Activated B cell treated with CpG ODN at 0.5 μM for 24 hours (primary cell): ENCODE measurements around the gene NUBPL. TPM values are rescaled to one million over a fixed set of nuclear protein-coding genes. Genes with fewer than 3 reads are reported as not detected.

ENCODE experiments used
- ATAC-seq: fragments of 200-7000 bp; cut with Tn5 transposase; one replicate; pipeline ENCODE4 v1.10.0; 2021; ENCODE audit warnings: low read depth, mild to moderate bottlenecking, moderate library complexity
- CTCF ChIA-PET: fragments of 350-600 bp; sonication (Branson Sonifier 250); formaldehyde crosslinking; loops from one replicate; lab custom pipeline; 2021; ENCODE audit warnings: antibody characterized with exemption; lab: Charles Lee
- POLR2A ChIA-PET: fragments of 350-600 bp; sonication (Branson Sonifier 250); formaldehyde crosslinking; loops from one replicate; lab custom pipeline; 2021; ENCODE audit warnings: antibody characterized with exemption; lab: Charles Lee
- DNase-seq: peaks from one replicate; pipeline ENCODE4 v3.0.0; 2022
- H3K27ac Mint-ChIP-seq: one replicate; pipeline ENCODE4 v1.8.0; 2020; ENCODE audit warnings: mixed read lengths
- H3K27me3 Mint-ChIP-seq: one replicate; pipeline ENCODE4 v1.8.0; 2021; ENCODE audit warnings: mixed read lengths
- H3K36me3 Mint-ChIP-seq: one replicate; pipeline ENCODE4 v1.8.0; 2021; ENCODE audit warnings: low read depth, mixed read lengths
- H3K4me1 Mint-ChIP-seq: one replicate; pipeline ENCODE4 v1.8.0; 2021; ENCODE audit warnings: mixed read lengths
- H3K4me3 Mint-ChIP-seq: one replicate; pipeline ENCODE4 v1.8.0; 2020; ENCODE audit warnings: mild to moderate bottlenecking, mixed read lengths
- H3K9me3 Mint-ChIP-seq: one replicate; pipeline ENCODE4 v1.8.0; 2020; ENCODE audit warnings: mixed read lengths
- intact Hi-C: fragments of 100-400 bp; cut with micrococcal nuclease; formaldehyde crosslinking; loops from one replicate; pipeline ENCODE4 v1.15.1; 2024
- total RNA-seq: library from RNA; stranded (reverse); gene quantifications from 2 replicates; pipeline ENCODE4 v1.2.3, GENCODE V29; 2022
- TF ChIP-seq, protein P1 (sequence below): fragments of 200-600 bp; IDR thresholded peaks from one replicate; pipeline ENCODE4 v1.8.0; 2022; ENCODE audit warnings: antibody characterized with exemption, mild to moderate bottlenecking

NUBPL gene
- total RNA-seq, 1 donor from 2014 or later: 11.7 TPM

DNA sequence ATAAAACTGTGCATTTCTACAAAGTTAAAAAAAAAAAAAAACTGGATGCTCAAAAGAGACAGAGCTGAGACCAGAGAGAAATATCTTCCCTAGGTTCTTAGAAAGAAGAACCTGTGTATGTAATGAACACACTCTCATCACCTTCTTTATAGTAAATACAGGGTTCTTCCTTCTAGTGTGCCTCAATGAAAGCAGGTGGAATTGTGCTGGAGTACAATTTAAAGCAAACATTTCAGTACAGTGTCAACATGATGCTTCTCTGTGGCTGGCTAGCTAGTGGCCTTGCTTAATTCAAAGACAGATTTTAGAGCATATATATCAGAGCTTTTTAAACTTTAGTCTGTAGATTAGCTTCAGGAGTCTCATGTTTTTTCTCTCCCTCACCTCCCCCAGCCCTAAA lies 266.1 kb downstream of the NUBPL start:
- Mint-ChIP-seq H3K4me3 (no peak overlapping the region), H3K27ac (no peak overlapping the region), H3K9me3 (no peaks in the 10 kb centered on the region), H3K36me3 (peaks cover 26% of the 10 kb centered on the region), H3K4me1 (no peaks in the 10 kb centered on the region), H3K27me3 (no peaks in the 10 kb centered on the region)
- ChIA-PET POLR2A (no interaction called here), CTCF (no interaction called here)
- TF ChIP-seq, protein P1, sequence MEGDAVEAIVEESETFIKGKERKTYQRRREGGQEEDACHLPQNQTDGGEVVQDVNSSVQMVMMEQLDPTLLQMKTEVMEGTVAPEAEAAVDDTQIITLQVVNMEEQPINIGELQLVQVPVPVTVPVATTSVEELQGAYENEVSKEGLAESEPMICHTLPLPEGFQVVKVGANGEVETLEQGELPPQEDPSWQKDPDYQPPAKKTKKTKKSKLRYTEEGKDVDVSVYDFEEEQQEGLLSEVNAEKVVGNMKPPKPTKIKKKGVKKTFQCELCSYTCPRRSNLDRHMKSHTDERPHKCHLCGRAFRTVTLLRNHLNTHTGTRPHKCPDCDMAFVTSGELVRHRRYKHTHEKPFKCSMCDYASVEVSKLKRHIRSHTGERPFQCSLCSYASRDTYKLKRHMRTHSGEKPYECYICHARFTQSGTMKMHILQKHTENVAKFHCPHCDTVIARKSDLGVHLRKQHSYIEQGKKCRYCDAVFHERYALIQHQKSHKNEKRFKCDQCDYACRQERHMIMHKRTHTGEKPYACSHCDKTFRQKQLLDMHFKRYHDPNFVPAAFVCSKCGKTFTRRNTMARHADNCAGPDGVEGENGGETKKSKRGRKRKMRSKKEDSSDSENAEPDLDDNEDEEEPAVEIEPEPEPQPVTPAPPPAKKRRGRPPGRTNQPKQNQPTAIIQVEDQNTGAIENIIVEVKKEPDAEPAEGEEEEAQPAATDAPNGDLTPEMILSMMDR: no peak
- ATAC-seq: no peak
- DNase-seq: no peak
- intact Hi-C loops: no loop called here

DNA sequence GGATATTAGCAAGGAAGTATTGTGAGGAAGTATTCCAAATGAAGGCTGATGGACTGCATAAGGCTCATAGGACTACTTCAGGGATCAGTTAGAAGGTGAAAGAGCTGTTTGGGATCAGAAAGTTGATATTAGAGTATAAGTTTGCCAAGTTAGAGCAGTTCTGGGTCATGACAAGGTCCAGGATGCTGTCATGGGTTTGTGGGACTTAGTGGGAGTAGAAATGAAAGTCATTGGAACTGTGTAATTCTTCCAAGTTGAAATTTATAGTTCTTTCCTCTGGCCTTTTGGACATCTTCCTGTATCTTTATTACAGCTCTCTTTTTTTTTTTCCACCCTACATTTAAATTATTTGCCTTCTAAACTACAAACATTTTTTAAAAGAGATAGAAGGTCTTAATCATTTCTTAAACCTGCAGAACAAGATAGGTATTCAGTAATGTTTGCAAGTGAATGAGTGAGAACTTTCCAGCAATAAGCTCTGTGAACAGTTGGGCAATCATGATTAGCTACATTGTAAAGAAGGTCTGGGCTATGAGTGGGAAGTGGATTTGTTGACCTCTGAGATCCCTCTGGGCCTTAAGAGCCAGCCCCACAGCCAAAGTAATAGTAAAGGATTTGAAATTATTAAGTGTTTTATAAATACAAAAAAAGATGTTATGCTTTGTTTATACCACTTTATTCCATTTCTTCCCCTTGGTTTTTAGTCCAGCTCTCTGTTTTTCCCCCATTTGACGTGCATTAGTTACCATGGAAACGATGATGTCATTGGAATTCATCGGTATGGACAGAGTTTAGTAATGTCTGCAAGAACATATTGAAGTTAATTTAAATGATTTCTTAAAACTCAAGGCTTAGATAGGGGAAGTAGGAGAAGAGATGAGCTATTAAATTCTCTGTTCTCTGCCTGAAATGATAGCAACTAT lies 268.0 kb downstream of the NUBPL start:
- no peak for DNase-seq
- Mint-ChIP-seq H3K27me3 (no peaks in the 10 kb centered on the region), H3K4me1 (no peaks in the 10 kb centered on the region), H3K9me3 (no peaks in the 10 kb centered on the region), H3K4me3 (no peak overlapping the region), H3K36me3 (peaks cover 26% of the 10 kb centered on the region), H3K27ac (no peak overlapping the region)
- CTCF ChIA-PET: no interaction called here
- intact Hi-C loops: no loop called here
- no peak for ATAC-seq
- TF ChIP-seq, protein P1: no peak
- POLR2A ChIA-PET: interaction anchor here (0.7 kb wide), 1 partner anchor 1872 kb away, joined by 3 read pairs; no protein-coding TSS in a partner anchor

DNA sequence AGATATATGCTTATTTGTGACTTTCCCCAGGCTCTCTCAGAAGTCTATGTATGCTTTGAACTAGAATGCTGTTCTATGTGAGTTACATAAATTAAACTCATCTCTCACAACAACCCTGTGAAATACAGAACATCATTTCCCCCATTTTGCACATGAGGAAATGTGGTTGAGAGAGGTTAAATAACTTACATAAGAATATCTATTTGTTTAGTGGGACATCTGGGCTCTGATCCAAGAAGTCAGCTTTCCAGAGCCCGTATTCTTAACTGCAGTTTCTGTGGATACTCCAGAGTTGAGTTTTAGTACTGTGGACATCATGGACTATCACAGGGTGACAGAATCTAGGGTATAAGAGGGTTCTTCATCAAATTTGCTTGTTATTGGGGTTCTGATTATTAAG lies 273.4 kb downstream of the NUBPL start:
- no peak for ATAC-seq
- intact Hi-C loops: no loop called here
- Mint-ChIP-seq H3K27ac (no peak overlapping the region), H3K4me3 (no peak overlapping the region), H3K27me3 (no peaks in the 10 kb centered on the region), H3K9me3 (no peaks in the 10 kb centered on the region), H3K4me1 (no peaks in the 10 kb centered on the region), H3K36me3 (peaks cover 18% of the 10 kb centered on the region)
- DNase-seq: no peak
- ChIA-PET CTCF (no interaction called here), POLR2A (no interaction called here)
- TF ChIP-seq, protein P1: no peak

DNA sequence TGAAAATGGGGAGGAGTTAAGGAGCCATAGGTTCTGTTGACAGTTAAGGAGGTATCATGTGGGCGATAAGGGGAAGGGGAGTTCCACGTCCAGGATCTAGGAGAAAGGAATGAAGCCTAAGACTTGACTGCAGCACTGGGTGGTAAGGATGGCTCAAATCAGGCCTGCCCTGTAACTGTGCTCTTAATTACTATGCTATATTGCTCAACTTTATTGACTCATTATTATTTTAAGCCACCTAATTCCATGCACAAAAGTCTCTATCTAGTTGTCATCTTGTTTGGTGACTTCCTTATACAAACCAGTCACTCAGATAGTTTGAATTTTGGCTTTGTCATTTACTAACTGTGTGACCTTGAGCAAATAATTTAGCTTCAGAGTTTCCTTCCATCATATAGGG lies 273.8 kb downstream of the NUBPL start:
- Mint-ChIP-seq H3K36me3 (peaks cover 18% of the 10 kb centered on the region), H3K4me1 (no peaks in the 10 kb centered on the region), H3K9me3 (no peaks in the 10 kb centered on the region), H3K27ac (no peak overlapping the region), H3K4me3 (no peak overlapping the region), H3K27me3 (no peaks in the 10 kb centered on the region)
- ATAC-seq (no peak), DNase-seq (no peak)
- CTCF ChIA-PET: no interaction called here
- POLR2A ChIA-PET: no interaction called here
- TF ChIP-seq, protein P1: no peak
- intact Hi-C loops: no loop called here

DNA sequence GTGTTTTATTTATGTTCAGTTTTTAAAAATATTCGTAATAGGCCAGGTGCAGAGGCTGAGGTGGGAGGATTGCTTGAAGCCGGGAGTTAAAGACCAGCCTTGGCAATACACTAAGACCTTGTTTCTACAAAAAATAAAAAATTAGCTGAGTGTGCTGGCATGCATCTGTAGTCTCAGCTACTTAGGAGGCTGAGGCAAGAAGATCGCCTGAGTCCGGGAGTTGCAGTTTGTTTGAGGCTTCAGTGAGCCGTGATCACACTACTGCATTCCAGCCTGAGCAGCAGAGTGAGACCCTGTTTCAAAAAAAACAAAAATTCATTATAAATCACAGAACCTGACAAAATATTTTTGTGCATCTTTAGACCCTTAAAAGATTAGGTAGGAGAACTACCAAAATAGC lies 275.8 kb downstream of the NUBPL start:
- no peaks in the 10 kb centered on the region for H3K4me1 Mint-ChIP-seq
- H3K27ac Mint-ChIP-seq: no peak overlapping the region
- ChIA-PET CTCF (no interaction called here), POLR2A (no interaction called here)
- peaks cover 14% of the 10 kb centered on the region for H3K36me3 Mint-ChIP-seq
- intact Hi-C loops: no loop called here
- no peaks in the 10 kb centered on the region for H3K27me3 Mint-ChIP-seq
- no peak for ATAC-seq
- TF ChIP-seq, protein P1: no peak
- no peak for DNase-seq
- H3K4me3 Mint-ChIP-seq: no peak overlapping the region
- H3K9me3 Mint-ChIP-seq: no peaks in the 10 kb centered on the region
